A673 (cell line): ENCODE measurements around the gene NMNAT1. TPM values are rescaled to one million over a fixed set of nuclear protein-coding genes. Genes with fewer than 3 reads are reported as not detected.

Source experiments
- BruUV-seq: library from RNA; stranded (reverse); fragments of 400-500 nt; replicated peaks from 2 replicates; lab custom pipeline; 2021; lab: Mats Ljungman, UMichigan
- CTCF ChIA-PET: fragments of 300-600 bp; sonication (Branson Sonifier 250); formaldehyde crosslinking; loops from one replicate; lab custom pipeline; 2022; ENCODE audit warnings: antibody characterized with exemption; lab: Charles Lee
- POLR2A ChIA-PET: fragments of 300-600 bp; sonication (Branson Sonifier 250); formaldehyde crosslinking; loops from one replicate; lab custom pipeline; 2022; ENCODE audit warnings: antibody characterized with exemption; ENCODE audit not compliant: low non-redundant PET; lab: Charles Lee
- DNase-seq: peaks from one replicate; pipeline ENCODE4 v3.0.0-alpha.2; 2015; ENCODE audit warnings: low spot score
- H3K27ac ChIP-seq: fragments of 200-600 bp; sonication (generic); 2 replicates; pipeline ENCODE4 v1.5.1; 2016; ENCODE audit warnings: mixed run types, low read depth, mild to moderate bottlenecking, mixed read lengths, antibody characterized with exemption, low read length; ENCODE audit not compliant: poor library complexity, severe bottlenecking
- H3K27me3 ChIP-seq: fragments of 200-600 bp; sonication (generic); replicated peaks from 2 replicates; pipeline ENCODE4 v1.6.1; 2017; ENCODE audit warnings: mixed run types, low read depth, mild to moderate bottlenecking, mixed read lengths, antibody characterized with exemption, low read length; ENCODE audit not compliant: insufficient read depth, poor library complexity
- H3K36me3 ChIP-seq: fragments of 200-600 bp; sonication (generic); 2 replicates; pipeline ENCODE4 v1.6.1; 2016; ENCODE audit warnings: mixed run types, mild to moderate bottlenecking, mixed read lengths, antibody characterized with exemption, low read length; ENCODE audit not compliant: insufficient read depth, poor library complexity, severe bottlenecking
- H3K4me1 ChIP-seq: fragments of 200-600 bp; sonication (generic); 2 replicates; pipeline ENCODE4 v1.6.1; 2017; ENCODE audit warnings: mixed run types, mild to moderate bottlenecking, mixed read lengths, antibody characterized with exemption, low read length; ENCODE audit not compliant: insufficient read depth, poor library complexity, severe bottlenecking
- H3K4me3 ChIP-seq: fragments of 200-600 bp; sonication (generic); 2 replicates; pipeline ENCODE4 v1.5.1; 2016; ENCODE audit warnings: low read depth, mixed run types, mild to moderate bottlenecking, mixed read lengths, low read length; ENCODE audit not compliant: poor library complexity, severe bottlenecking
- H3K9me3 ChIP-seq: fragments of 200-600 bp; sonication (generic); 2 replicates; pipeline ENCODE4 v1.6.1; 2016; ENCODE audit warnings: mixed run types, low read depth, mild to moderate bottlenecking, mixed read lengths, antibody characterized with exemption, low read length; ENCODE audit not compliant: poor library complexity, severe bottlenecking
- CTCF ChIP-seq: fragments of 300-800, 200-600 bp; sonication (generic); conservative IDR thresholded peaks from 2 replicates; pipeline ENCODE4 v1.5.1; 2017; ENCODE audit warnings: low read depth, mild to moderate bottlenecking, antibody characterized with exemption, low read length, moderate library complexity, mixed read lengths
- EZH2 ChIP-seq: fragments of 200-600 bp; sonication (generic); IDR thresholded peaks from 2 replicates; pipeline ENCODE4 v1.6.1; 2017; ENCODE audit warnings: borderline replicate concordance, low read depth, mild to moderate bottlenecking, mixed read lengths, antibody characterized with exemption, low read length; ENCODE audit not compliant: poor library complexity, severe bottlenecking
- intact Hi-C: fragments of 100-400 bp; cut with micrococcal nuclease; formaldehyde crosslinking; loops from one replicate; pipeline ENCODE4 v1.10.0; 2022; ENCODE audit not compliant: unreplicated experiment
- total RNA-seq: library from RNA; stranded (reverse); gene quantifications from 2 replicates; pipeline ENCODE4 v1.2.3, GENCODE V29; 2021

NMNAT1 gene
- total RNA-seq, 1 experiment from 2014 or later, result 4.5 TPM

GRCh38 chr1:9927259-9927658 lies 16.0 kb upstream of the NMNAT1 start:
- Histone ChIP-seq H3K27ac (no peak overlapping the region), H3K36me3 (peaks cover 8% of the 10 kb centered on the region), H3K4me1 (peaks cover 17% of the 10 kb centered on the region), H3K27me3 (no peaks in the 10 kb centered on the region), H3K9me3 (no peaks in the 10 kb centered on the region), H3K4me3 (no peak overlapping the region)
- DNase-seq, result no peak
- intact Hi-C loops, result no loop called here
- no TSS peak for BruUV-seq
- TF ChIP-seq CTCF, result no peak
- TF ChIP-seq EZH2, result no peak
- CTCF ChIA-PET, result no interaction called here
- POLR2A ChIA-PET, result no interaction called here

GRCh38 chr1:9929431-9930385 lies 13.6 kb upstream of the NMNAT1 start:
- H3K4me3 ChIP-seq, result no peak overlapping the region
- no peak for TF ChIP-seq EZH2
- TF ChIP-seq CTCF, result no peak
- intact Hi-C loops, result no loop called here
- TSS peak; percentile 13 for BruUV-seq
- CTCF ChIA-PET, result interaction anchor here (0.7 kb wide), 1 partner anchor 217 kb away, joined by 3 read pairs; no protein-coding TSS in a partner anchor
- H3K9me3 ChIP-seq, result no peaks in the 10 kb centered on the region
- peak; percentile 26 for DNase-seq
- POLR2A ChIA-PET, result no interaction called here
- H3K36me3 ChIP-seq, result peaks cover 20% of the 10 kb centered on the region
- H3K4me1 ChIP-seq, result peaks cover 6% of the 10 kb centered on the region
- no peaks in the 10 kb centered on the region for H3K27me3 ChIP-seq
- H3K27ac ChIP-seq, result no peak overlapping the region

- ChIA-PET POLR2A (no interaction called here), CTCF (interaction anchor here (0.6 kb wide), 1 partner anchor 8 kb away, joined by 4 read pairs; no protein-coding TSS in a partner anchor)
- peak; percentile 76 for DNase-seq
- Histone ChIP-seq H3K4me1 (peaks cover 5% of the 10 kb centered on the region), H3K4me3 (peak overlapping the region; percentile 90), H3K9me3 (no peaks in the 10 kb centered on the region), H3K36me3 (peaks cover 4% of the 10 kb centered on the region), H3K27ac (peak overlapping the region; percentile 87), H3K27me3 (no peaks in the 10 kb centered on the region)
- TF ChIP-seq EZH2 (no peak), CTCF (peak; percentile 56)
- BruUV-seq, result TSS peak; percentile 77
- intact Hi-C loops, result loop anchor here (1.0 kb wide), 1 partner anchor 67 kb away; no protein-coding TSS in a partner anchor
Measured at GRCh38 chr1:9942399-9942938, 806 bp upstream of the NMNAT1 start.
